ENCODE results near the gene CD209.

Gene CD209

DNA sequence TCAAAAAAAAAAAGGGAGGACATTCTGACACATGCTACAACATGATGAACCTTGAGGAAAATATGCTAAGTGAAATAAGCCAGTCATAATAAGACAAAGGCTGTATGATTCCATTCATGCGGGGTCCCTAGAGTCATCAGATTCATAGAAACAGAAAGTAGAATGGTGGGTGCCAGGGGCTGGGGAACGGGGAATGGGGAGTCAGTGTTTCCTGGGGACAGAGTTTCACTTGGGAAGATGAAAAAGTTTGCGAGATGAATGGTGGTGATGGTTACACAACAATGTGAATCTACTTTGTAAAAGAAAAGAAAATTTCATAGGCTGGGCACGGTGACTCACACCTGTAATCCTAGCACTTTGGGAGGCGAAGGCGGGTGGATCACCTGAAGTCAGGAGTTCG, 9.3 kb downstream of the CD209 start:
- no peaks in the 10 kb centered on the region for H3K36me3 Mint-ChIP-seq
- no peak overlapping the region for H3K27ac Mint-ChIP-seq
- H3K27me3 Mint-ChIP-seq, result peaks cover 43% of the 10 kb centered on the region
- CTCF ChIA-PET, result no interaction called here
- no peak for DNase-seq
- H3K4me1 Mint-ChIP-seq, result no peaks in the 10 kb centered on the region
- H3K9me3 Mint-ChIP-seq, result no peaks in the 10 kb centered on the region
- no peak overlapping the region for H3K4me3 Mint-ChIP-seq

- H3K27me3 Mint-ChIP-seq, result peaks cover 47% of the 10 kb centered on the region
- CTCF ChIA-PET, result no interaction called here
- H3K27ac Mint-ChIP-seq, result no peak overlapping the region
- DNase-seq, result no peak
- no peak overlapping the region for H3K4me3 Mint-ChIP-seq
- H3K36me3 Mint-ChIP-seq, result no peaks in the 10 kb centered on the region
- no peaks in the 10 kb centered on the region for H3K9me3 Mint-ChIP-seq
- no peaks in the 10 kb centered on the region for H3K4me1 Mint-ChIP-seq
Observed at GRCh38 chr19:7737215-7737614, 10.1 kb downstream of the CD209 start.

DNA sequence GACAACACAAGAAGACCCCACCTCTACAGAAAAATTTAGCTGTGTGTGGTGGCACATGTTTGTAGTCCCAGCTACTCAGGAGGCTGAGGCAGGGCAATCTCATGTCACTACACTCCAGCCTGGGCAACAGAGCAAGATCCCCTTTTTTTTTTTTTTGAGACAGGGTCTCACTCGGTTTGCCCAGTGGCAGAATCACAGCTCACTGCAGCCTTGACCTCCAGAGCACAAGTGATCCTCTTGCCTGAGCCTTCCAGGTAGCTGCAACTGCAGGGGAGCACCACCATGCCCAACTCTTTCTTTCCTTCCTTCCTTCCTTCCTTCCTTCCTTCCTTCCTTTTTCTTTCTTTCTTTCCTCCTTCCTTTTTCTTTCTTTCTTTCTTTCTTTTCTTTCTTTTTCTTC, 11.2 kb downstream of the CD209 start:
- no peaks in the 10 kb centered on the region for H3K9me3 Mint-ChIP-seq
- H3K4me1 Mint-ChIP-seq, result no peaks in the 10 kb centered on the region
- H3K4me3 Mint-ChIP-seq, result no peak overlapping the region
- CTCF ChIA-PET, result no interaction called here
- H3K36me3 Mint-ChIP-seq, result no peaks in the 10 kb centered on the region
- H3K27ac Mint-ChIP-seq, result no peak overlapping the region
- H3K27me3 Mint-ChIP-seq, result peaks cover 53% of the 10 kb centered on the region
- DNase-seq, result no peak

DNA sequence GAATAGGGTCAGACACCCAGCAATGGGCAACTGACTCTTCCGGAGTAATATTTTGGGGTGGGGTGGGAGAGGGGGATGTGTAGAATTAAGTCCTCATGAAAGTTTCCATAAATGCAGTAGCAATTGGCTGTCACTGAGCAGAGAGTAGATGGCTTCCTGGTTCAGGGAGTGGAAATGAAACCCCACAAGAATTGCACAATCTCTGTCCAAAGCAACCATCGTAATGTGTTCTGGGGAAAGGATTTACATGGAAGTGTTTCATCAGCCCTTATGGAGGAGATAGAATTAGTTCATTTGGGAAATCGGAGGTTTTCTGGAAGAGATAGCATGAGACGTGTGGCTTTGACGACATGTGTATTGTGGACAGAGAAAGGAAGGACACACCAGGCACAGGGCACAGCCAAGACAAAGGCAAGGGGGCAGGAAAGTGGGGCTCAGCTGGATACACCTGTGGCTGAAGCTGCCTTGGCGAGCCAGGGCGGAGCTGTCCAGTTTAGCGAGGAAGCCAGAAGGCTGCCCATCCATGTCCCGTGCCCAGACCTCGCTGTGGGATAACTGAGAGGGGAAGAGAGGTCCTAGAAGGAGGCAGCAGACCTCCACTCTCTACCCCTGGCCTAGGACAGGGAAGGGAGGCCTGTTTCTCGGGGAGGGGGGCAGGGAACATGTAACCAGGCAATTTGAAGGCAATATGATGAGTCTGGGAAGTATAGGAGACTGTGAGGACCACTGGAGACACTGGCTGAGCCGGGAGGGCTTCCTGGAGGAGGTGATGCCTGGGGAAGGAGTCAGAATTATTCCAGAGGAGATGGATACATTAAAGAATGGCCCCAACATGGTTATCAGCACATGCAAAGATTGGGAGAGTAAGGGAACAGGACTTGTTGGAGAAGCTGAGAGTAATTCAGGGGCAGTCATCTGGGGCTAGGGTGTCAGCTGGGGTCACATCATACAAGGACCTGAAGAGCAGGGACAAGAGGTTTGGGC, 12.8 kb downstream of the CD209 start:
- CTCF ChIA-PET, result no interaction called here
- H3K27ac Mint-ChIP-seq, result no peak overlapping the region
- H3K4me3 Mint-ChIP-seq, result no peak overlapping the region
- no peak for DNase-seq
- no peaks in the 10 kb centered on the region for H3K9me3 Mint-ChIP-seq
- H3K27me3 Mint-ChIP-seq, result peaks cover 60% of the 10 kb centered on the region
- H3K36me3 Mint-ChIP-seq, result no peaks in the 10 kb centered on the region
- H3K4me1 Mint-ChIP-seq, result no peaks in the 10 kb centered on the region

DNA sequence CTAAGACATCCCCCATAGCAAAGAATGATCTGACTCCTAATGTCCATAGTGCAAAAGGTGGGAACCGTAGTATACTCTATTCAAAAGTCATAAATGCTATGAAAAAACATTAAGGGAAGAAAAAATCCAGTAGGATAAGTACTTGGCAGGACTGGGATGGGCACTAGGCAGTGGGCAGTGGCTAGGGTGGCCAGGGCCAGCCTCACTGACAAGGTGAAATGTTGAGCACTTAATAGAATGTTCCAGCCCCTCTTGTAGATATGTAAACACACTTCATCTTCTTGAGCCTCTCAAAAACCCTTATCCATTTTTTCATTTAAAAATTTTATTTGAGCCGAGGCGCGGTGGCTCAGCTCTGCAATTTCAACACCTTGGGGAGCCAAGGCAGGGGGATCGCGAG, 14.0 kb downstream of the CD209 start:
- CTCF ChIA-PET, result no interaction called here
- DNase-seq, result no peak
- H3K36me3 Mint-ChIP-seq, result no peaks in the 10 kb centered on the region
- no peaks in the 10 kb centered on the region for H3K9me3 Mint-ChIP-seq
- no peak overlapping the region for H3K4me3 Mint-ChIP-seq
- H3K4me1 Mint-ChIP-seq, result no peaks in the 10 kb centered on the region
- peaks cover 68% of the 10 kb centered on the region for H3K27me3 Mint-ChIP-seq
- no peak overlapping the region for H3K27ac Mint-ChIP-seq

DNA sequence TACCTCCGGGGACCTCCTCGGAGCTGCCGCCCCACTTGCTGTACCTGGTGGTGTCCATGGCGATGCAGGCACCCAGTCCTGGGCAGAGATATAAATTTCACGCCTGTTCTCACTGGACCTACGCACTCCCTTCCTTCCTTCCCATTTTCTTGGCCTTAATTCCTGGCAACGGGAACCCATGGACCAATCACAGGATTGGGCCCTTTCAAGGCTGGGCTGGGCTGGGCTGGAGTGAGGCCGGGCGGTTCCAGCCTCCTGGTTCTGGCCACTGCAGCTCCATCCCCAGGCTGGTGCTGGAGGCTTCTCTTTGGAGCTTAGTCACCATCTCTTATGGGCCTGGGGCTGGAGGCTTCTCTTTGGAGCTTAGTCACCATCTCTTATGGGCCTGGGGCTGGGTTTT, 15.3 kb downstream of the CD209 start, which contains the start of gene CLEC4G:
CLEC4G (minus strand) TSS at position 66 of the 400 bp plus-strand sequence; CDS start at position 58, 8 bp downstream.
- Mint-ChIP-seq H3K4me3 (no peak within 1 kb of the TSS), H3K4me1 (no peaks in the 10 kb centered on the region), H3K36me3 (no peaks in the 10 kb centered on the region), H3K9me3 (no peaks in the 10 kb centered on the region), H3K27me3 (peaks cover 78% of the 10 kb centered on the region), H3K27ac (no peak within 1 kb of the TSS)
- DNase-seq, result no peak
- CTCF ChIA-PET, result no interaction called here

DNA sequence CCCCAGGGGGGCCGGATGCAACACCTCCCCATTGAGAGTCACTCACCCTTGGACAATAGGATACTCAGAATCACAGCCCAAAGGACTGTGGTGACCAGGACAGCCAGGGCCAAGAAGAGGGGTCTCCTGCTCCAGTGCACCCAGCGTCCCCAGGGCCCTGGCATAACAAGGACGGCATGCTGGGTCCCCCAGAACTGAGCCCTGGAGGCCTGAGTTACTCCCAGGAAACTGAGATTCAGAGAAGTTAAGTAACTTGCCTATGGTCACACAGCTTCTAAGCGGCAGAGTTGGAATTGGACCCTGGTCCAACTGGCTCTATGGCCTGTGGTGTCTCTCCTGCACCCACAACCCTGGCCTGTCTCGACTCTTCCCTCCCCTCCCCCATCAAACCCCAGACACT, 15.7 kb downstream of the CD209 start:
- H3K36me3 Mint-ChIP-seq, result no peaks in the 10 kb centered on the region
- no peak overlapping the region for H3K4me3 Mint-ChIP-seq
- no peak for DNase-seq
- H3K27ac Mint-ChIP-seq, result no peak overlapping the region
- no peaks in the 10 kb centered on the region for H3K4me1 Mint-ChIP-seq
- H3K9me3 Mint-ChIP-seq, result no peaks in the 10 kb centered on the region
- peaks cover 75% of the 10 kb centered on the region for H3K27me3 Mint-ChIP-seq
- CTCF ChIA-PET, result no interaction called here

DNA sequence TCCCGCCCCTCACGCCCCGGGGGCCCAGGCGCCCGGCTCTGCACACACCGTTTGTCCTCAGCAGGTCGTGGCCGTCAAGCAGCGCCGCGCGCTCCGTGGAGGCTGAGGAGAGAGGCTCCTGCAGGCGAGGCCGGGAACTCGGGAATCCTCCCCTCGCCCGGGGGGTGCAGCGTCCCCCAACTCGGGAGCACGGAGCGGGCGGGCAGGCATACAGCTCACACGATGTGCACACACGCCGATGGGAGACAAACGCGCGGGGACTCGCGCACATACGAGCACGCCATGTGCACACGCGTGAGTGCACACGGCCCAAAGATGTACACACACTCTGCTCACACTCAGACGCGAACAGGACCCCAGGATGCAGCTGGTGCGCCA, 16.1 kb downstream of the CD209 start:
- Mint-ChIP-seq H3K4me1 (no peaks in the 10 kb centered on the region), H3K27me3 (peaks cover 72% of the 10 kb centered on the region)

GRCh38 chr19:7730286-7731217, 16.8 kb downstream of the CD209 start:
- no peak for DNase-seq
- CTCF ChIA-PET, result no interaction called here
- Mint-ChIP-seq H3K4me3 (no peak overlapping the region), H3K36me3 (no peaks in the 10 kb centered on the region), H3K9me3 (no peaks in the 10 kb centered on the region), H3K4me1 (no peaks in the 10 kb centered on the region), H3K27me3 (peaks cover 72% of the 10 kb centered on the region), H3K27ac (no peak overlapping the region)

More for the DNA sequence above, 16.1 kb downstream of the CD209 start:
- Mint-ChIP-seq H3K36me3 (no peaks in the 10 kb centered on the region), H3K4me3 (no peak overlapping the region), H3K27ac (no peak overlapping the region), H3K9me3 (no peaks in the 10 kb centered on the region)
- CTCF ChIA-PET, result no interaction called here
- DNase-seq, result no peak

GRCh38 chr19:7729831-7730285, 17.5 kb downstream of the CD209 start:
- H3K27ac Mint-ChIP-seq, result no peak overlapping the region
- H3K9me3 Mint-ChIP-seq, result no peaks in the 10 kb centered on the region
- peaks cover 70% of the 10 kb centered on the region for H3K27me3 Mint-ChIP-seq
- CTCF ChIA-PET, result no interaction called here
- no peak overlapping the region for H3K4me3 Mint-ChIP-seq
- DNase-seq, result no peak
- H3K4me1 Mint-ChIP-seq, result no peaks in the 10 kb centered on the region
- no peaks in the 10 kb centered on the region for H3K36me3 Mint-ChIP-seq

DNA sequence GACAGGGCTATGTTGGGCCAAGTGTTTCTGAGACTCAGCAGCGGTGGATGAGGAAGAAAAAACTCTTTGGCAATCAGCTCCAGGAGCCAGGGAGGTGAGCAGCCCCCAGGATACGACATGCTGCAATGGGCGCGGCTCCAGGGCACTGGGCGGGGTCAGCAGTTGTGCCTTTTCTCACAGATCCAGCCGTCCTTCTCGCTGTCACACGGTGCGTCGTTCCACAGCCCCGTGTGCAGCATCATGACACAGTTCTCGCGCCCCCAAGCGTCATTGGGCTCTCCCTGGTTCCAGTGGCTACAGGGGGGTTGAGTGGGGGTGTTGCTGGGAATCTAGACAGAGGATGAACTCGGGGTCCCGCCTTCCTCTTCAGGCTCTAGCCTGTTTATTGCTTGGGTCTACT, 18.1 kb downstream of the CD209 start:
- no peak overlapping the region for H3K4me3 Mint-ChIP-seq
- CTCF ChIA-PET, result no interaction called here
- peaks cover 63% of the 10 kb centered on the region for H3K27me3 Mint-ChIP-seq
- no peaks in the 10 kb centered on the region for H3K36me3 Mint-ChIP-seq
- H3K27ac Mint-ChIP-seq, result no peak overlapping the region
- no peaks in the 10 kb centered on the region for H3K4me1 Mint-ChIP-seq
- no peak for DNase-seq
- H3K9me3 Mint-ChIP-seq, result no peaks in the 10 kb centered on the region

- DNase-seq, result no peak
- Mint-ChIP-seq H3K27ac (no peak overlapping the region), H3K27me3 (peaks cover 47% of the 10 kb centered on the region), H3K4me3 (no peak overlapping the region), H3K36me3 (no peaks in the 10 kb centered on the region), H3K9me3 (no peaks in the 10 kb centered on the region), H3K4me1 (no peaks in the 10 kb centered on the region)
- CTCF ChIA-PET, result interaction anchor here (1.0 kb wide), 1 partner anchor 45 kb away, joined by 3 read pairs; the partner anchor contains the start of gene TRAPPC5
Observed at GRCh38 chr19:7725791-7726190, 21.5 kb downstream of the CD209 start.

GRCh38 chr19:7722231-7722651, 25.1 kb downstream of the CD209 start:
- no peaks in the 10 kb centered on the region for H3K4me1 Mint-ChIP-seq
- H3K4me3 Mint-ChIP-seq, result no peak overlapping the region
- no peaks in the 10 kb centered on the region for H3K9me3 Mint-ChIP-seq
- no peaks in the 10 kb centered on the region for H3K36me3 Mint-ChIP-seq
- H3K27me3 Mint-ChIP-seq, result peaks cover 20% of the 10 kb centered on the region
- DNase-seq, result no peak
- H3K27ac Mint-ChIP-seq, result no peak overlapping the region
- CTCF ChIA-PET, result no interaction called here

DNA sequence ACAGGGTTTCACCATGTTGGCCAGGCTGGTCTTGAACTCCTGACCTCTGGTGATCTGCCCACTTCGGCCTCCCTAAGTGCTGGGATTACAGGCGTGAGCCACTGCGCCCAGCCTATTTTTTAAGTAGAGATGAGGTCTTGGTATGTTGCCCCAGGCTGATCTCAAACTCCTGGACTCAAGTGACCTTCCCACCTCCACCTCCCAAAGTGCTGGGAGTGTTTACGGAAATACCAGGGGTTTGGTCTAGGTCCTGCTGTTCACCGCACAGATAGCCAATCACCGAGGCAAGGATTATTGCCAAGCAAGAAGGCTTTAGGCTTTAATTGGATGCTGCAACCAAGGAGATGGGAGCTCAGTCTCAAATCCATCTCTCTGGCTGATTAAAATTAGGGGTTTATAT, 27.0 kb downstream of the CD209 start:
- H3K9me3 Mint-ChIP-seq, result peaks cover 7% of the 10 kb centered on the region
- DNase-seq, result no peak
- no peaks in the 10 kb centered on the region for H3K4me1 Mint-ChIP-seq
- peaks cover 19% of the 10 kb centered on the region for H3K27me3 Mint-ChIP-seq
- H3K27ac Mint-ChIP-seq, result no peak overlapping the region
- no peak overlapping the region for H3K4me3 Mint-ChIP-seq
- H3K36me3 Mint-ChIP-seq, result no peaks in the 10 kb centered on the region
- CTCF ChIA-PET, result no interaction called here

All from activated naive CD4-positive, alpha-beta T cell treated with anti-CD3 and anti-CD28 coated beads, Interleukin-2, amount 10 ng/mL, durations not matched to agents 7 days and 5 days (primary cell).